Measurements from ENCODE around the gene UBE2G2. TPM values are rescaled to one million over a fixed set of nuclear protein-coding genes. Genes with fewer than 3 reads are reported as not detected.
"Not testable (repeated sequence)": the region's sequence is repeated elsewhere in the genome, so short reads cannot be mapped to it uniquely, and the experiment has no call there.

UBE2G2 gene
- total RNA-seq, 2 experiments from 2014 or later: 89.9 to 96.8 TPM

GRCh38 chr21:44834231-44834950, 32.8 kb upstream of the UBE2G2 start:
- intact Hi-C loops (cut with DNase I, micrococcal nuclease): no loop called here
- Mint-ChIP-seq H3K9me3 (no peaks in the 10 kb centered on the region), H3K36me3 (ENCODE audit: low read depth) (no peaks in the 10 kb centered on the region), H3K4me3 (no peak overlapping the region), H3K27me3 (no peaks in the 10 kb centered on the region), H3K27ac (no peak overlapping the region), H3K4me1 (ENCODE audit: low read depth) (peaks cover 21% of the 10 kb centered on the region)
- CTCF ChIA-PET: no interaction called here
- Histone ChIP-seq H3K4me1 (ENCODE audit: insufficient read depth, low read length) (no peaks in the 10 kb centered on the region), H3K9me3 (ENCODE audit: control insufficient read depth in 1 of 2, insufficient read depth in 1 of 2, low read length in 2 of 2) (no peaks in the 10 kb centered on the region), H3K36me3 (ENCODE audit: insufficient read depth, low read length) (no peaks in the 10 kb centered on the region), H3K27me3 (ENCODE audit: control insufficient read depth in 1 of 2, insufficient read depth in 2 of 2, low read length in 2 of 2) (no peaks in the 10 kb centered on the region), H3K4me3 (ENCODE audit: low read length) (no peak overlapping the region), H3K27ac (ENCODE audit: low read depth in 1 of 2, low read length in 2 of 2) (no peak overlapping the region)
- DNase-seq: no peak
- ATAC-seq (ENCODE audit: poor library complexity): no peak
- POLR2A ChIA-PET: no interaction called here
- no peak for TF ChIP-seq CTCF (IDR thresholded peaks at IDR 0.05)

GRCh38 chr21:44833663-44834062, 32.0 kb upstream of the UBE2G2 start:
- no peak overlapping the region for H3K4me3 ChIP-seq (ENCODE audit: low read length)
- intact Hi-C loops (cut with DNase I, micrococcal nuclease): no loop called here
- Mint-ChIP-seq H3K27me3 (no peaks in the 10 kb centered on the region), H3K27ac (no peak overlapping the region), H3K4me1 (ENCODE audit: low read depth) (peaks cover 21% of the 10 kb centered on the region), H3K9me3 (peaks cover 1% of the 10 kb centered on the region), H3K36me3 (ENCODE audit: low read depth) (no peaks in the 10 kb centered on the region), H3K4me3 (no peak overlapping the region)
- H3K36me3 ChIP-seq (ENCODE audit: insufficient read depth, low read length): no peaks in the 10 kb centered on the region
- DNase-seq (no peak), ATAC-seq (ENCODE audit: poor library complexity) (no peak)
- H3K9me3 ChIP-seq (ENCODE audit: control insufficient read depth in 1 of 2, insufficient read depth in 1 of 2, low read length in 2 of 2): peaks cover 0 to 2% of the 10 kb centered on the region in 2 experiments
- no peaks in the 10 kb centered on the region for H3K27me3 ChIP-seq (ENCODE audit: control insufficient read depth in 1 of 2, insufficient read depth in 2 of 2, low read length in 2 of 2)
- ChIA-PET CTCF (no interaction called here), POLR2A (no interaction called here)
- no peak for TF ChIP-seq CTCF (IDR thresholded peaks at IDR 0.05)
- no peaks in the 10 kb centered on the region for H3K4me1 ChIP-seq (ENCODE audit: insufficient read depth, low read length)
- no peak overlapping the region for H3K27ac ChIP-seq (ENCODE audit: low read depth in 1 of 2, low read length in 2 of 2)

- H3K4me1 ChIP-seq (ENCODE audit: insufficient read depth, low read length); H3K36me3 ChIP-seq (ENCODE audit: insufficient read depth, low read length); H3K27me3 ChIP-seq (ENCODE audit: control insufficient read depth in 1 of 2, insufficient read depth in 2 of 2, low read length in 2 of 2); H3K4me3 ChIP-seq (ENCODE audit: low read length); H3K27ac Mint-ChIP-seq; H3K36me3 Mint-ChIP-seq (ENCODE audit: low read depth); H3K9me3 Mint-ChIP-seq; DNase-seq; ATAC-seq (ENCODE audit: poor library complexity); H3K4me3 Mint-ChIP-seq; CTCF ChIA-PET; H3K27me3 Mint-ChIP-seq; intact Hi-C loops (cut with DNase I, micrococcal nuclease); POLR2A ChIA-PET; H3K27ac ChIP-seq (ENCODE audit: low read depth in 1 of 2, low read length in 2 of 2); H3K9me3 ChIP-seq (ENCODE audit: control insufficient read depth in 1 of 2, insufficient read depth in 1 of 2, low read length in 2 of 2): not testable (repeated sequence)
- peaks cover 21% of the 10 kb centered on the region for H3K4me1 Mint-ChIP-seq (ENCODE audit: low read depth)
Measured at GRCh38 chr21:44832516-44833255, 31.1 kb upstream of the UBE2G2 start.
